LHCN-M2 (cell line): ENCODE data around the gene SLC9A3. TPM values are rescaled to one million over a fixed set of nuclear protein-coding genes. Genes with fewer than 3 reads are reported as not detected.

Experiments
- DNase-seq: peaks from one replicate; pipeline ENCODE4 v3.0.0-alpha.2; 2012; ENCODE audit warnings: low read depth
- total RNA-seq: library from RNA; depleted of rRNA; stranded (reverse); fragments of >200 nt; gene quantifications from 2 replicates; pipeline ENCODE4 v1.2.3, GENCODE V29; 2014

Gene SLC9A3
- total RNA-seq, 1 experiment from 2014 or later = 4.4 TPM

DNA sequence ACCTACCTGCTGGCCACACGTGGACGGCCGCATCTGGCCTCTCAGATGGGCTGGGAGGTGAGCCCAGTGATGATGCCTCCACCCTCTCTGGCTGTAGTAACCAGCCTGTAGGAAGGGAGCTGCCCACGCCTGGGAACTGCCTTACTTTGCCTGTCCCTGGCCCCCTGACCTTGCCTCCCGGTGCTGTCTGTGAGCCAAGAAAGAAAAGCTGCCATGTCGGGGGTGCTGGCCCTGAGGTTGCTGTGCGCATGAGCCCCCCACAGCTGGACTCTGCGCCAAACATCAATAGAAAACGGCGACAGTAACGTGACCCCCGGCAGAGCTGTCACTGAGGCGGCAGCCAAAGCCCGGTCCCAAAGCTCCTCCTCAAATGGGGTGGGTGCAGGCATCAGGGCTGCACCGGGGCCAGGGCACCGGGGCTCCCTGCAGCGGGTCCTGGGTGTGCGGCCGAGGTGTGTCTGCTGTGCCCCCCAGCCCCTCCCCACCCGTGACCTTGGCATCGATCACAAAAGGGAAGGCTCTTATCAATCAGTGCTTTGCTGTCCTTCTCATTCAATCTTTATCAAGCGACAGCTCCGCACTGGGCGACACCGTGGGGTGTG lies 15.3 kb upstream of the SLC9A3 start:
- DNase-seq = no peak

DNA sequence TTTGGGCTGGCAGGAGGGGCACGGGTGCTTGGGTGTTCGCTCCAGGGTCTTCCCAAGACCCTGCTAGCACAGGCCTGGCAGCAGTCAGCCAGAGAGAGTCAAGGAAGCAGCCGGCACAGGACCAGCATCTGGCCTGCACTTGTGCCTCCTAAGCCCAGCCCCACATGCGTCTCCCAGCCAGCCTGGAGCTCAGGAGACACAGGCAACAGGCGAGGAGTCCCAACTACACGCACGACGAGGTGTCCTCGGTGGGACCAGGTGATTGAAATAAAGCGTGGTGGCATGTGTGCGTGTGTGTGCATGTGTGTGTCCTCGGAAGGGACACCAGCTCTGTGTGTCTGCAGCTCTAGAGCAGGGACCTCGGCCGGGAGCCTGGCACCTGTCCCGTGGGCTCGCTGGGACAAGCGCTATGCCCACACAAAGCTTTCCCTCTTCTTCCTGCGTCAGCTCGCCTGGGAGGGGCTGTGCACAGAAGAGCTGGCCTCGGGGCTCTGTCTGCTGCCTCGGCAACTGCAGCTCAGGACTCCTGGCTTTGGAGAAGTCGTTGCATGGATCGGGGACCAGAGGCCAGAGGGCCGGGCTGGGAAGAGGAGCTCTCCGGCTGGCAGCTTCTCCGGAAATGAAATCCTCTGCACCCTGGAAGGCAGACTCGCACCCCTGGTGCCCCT lies 14.7 kb upstream of the SLC9A3 start:
- DNase-seq = no peak

DNA sequence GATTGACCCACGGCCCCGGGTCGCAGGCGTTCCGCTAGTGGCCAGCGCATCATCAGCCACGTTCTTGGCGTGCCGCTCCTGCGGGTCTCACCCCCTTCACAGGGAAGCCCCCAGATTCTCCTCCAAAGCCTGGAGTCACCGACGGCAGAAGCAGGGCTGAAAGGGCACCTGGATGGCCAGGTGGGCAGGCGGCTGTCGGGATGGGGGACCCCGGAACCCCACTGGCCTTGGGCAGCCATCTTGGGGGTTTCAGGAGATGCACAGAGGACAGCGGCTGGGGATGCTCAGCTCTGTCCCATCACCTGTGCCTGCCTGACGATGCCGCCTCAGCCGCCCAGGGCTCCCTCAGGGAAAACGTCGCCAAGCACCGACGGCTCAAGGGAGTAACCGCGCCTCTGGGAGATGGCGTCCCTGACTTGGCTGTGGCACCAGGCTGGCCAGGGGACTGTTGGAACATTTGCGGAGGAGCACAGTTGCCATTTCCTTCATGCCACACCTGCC lies 14.1 kb upstream of the SLC9A3 start:
- no peak for DNase-seq

DNA sequence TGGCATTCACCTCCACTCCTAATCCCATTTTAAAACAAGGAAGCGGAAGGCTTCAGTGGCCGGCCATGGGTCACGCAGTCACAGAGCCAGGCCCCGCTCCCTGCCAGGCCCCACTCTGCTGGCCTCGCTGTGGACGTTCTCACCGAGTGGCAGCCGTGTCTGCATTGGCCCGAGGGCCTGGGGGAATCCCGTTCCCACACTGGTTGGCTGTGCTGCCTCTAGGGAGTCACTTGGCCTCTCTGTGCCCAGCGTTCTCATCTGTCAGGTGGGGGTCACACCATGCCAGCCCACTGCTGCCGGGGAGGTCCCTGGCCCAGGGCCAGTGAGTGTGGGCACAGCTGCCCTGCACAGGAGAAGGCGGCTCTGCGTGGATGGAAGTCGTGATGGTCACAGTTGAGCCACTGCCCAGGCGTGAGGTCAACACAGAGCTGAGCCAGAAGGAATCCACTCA lies 13.4 kb upstream of the SLC9A3 start:
- no peak for DNase-seq

DNA sequence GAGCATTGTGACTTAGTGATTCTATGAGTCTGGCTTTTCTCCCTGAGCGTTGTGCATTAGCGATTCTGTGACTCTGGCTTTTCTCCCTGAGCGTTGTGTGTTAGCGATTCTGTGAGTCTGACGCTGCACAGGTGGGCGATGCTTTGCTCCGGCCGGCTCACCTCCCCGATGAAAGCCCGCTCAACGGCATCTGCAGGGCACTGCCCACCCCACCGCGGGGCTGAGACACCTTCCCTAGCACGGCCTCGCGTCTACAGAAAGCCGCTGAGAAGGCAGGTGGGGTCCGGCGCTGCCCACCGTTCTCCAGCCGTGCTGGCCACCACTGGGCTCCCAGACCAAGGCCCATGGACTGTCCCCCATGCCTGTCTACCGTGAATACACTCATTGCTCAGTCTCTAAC lies 12.8 kb upstream of the SLC9A3 start:
- no peak for DNase-seq

DNA sequence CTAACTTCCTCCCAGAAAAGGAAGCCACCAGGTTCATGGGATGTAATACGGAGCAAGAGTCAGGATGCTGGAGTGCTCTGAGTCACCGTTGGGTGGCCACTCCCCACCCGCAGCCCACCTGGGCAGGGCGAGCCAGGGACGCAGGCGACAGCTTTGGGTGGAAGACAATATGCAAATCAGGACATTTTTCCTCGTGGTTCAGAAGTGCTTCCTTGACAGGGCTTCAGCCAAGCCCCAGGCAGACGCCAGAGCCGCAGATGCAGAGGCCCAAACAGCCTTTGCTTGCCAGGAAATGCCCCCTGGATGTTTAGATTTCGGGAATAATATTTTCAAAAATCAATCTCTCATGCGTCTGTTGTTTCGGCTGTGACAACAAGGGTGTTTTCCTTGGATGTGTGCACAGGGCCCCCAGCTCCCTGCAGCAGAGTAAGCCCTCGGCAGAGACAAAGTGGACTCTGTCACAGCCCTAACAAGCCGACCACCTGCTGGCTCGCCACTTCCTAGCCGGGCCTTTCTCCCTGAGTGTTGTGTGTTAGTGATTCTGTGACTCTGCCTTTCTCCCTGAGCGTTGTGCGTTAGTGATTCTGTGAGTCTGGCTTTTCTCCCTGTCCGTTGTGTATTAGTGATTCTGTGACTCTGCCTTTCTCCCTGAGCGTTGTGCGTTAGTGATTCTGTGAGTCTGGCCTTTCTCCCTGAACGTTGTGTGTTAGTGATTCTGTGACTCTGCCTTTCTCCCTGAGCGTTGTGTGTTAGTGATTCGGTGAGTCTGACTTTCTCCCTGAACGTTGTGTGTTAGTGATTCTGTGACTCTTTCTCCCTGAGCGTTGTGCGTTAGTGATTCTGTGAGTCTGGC lies 11.8 kb upstream of the SLC9A3 start:
- DNase-seq = no peak

DNA sequence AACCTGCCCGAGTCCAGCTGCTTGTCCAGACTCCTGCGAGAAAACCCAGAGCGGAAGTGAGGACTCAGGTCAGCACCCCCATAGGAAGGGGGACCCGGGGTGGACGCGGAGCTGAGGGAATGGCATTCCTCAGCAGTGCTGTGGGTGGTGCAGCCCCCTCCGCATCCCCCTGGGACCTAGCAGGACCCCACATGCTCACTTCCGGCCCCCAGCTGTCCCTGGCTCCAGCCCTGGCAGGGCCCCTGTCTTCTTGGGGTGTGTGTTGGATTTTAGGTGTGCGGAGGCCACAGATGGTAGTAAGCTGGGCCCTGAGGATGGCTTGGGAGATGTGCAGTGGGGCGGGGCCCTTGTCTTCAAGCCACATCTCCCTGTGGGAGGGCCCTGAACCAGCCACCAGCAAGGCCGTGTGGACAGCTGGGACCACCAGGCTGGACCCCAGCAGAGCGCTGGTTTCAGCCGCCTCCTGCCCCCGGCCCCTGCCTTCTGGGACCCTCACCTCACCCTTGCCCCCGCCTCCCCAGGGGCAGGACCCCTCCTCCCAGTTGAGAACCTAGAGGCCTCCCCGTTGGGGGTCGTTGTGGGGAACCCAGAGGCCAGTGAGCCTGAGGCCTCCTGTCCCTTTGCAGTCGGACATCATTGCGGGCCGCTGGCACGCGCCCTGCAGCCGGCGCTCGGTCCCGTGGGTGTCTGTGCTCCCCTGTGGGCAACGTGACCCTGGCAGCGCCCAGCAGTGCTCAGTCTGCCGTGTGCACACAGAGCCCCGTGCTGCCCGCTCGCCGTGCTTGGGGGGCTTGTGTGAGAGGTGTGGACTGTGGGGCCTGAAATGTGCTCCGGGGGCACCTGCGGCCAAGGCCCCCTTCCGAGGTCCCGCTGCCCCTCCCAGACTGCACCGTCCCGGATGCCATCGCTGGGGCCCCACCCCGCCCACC lies 10.8 kb upstream of the SLC9A3 start:
- DNase-seq = no peak

DNA sequence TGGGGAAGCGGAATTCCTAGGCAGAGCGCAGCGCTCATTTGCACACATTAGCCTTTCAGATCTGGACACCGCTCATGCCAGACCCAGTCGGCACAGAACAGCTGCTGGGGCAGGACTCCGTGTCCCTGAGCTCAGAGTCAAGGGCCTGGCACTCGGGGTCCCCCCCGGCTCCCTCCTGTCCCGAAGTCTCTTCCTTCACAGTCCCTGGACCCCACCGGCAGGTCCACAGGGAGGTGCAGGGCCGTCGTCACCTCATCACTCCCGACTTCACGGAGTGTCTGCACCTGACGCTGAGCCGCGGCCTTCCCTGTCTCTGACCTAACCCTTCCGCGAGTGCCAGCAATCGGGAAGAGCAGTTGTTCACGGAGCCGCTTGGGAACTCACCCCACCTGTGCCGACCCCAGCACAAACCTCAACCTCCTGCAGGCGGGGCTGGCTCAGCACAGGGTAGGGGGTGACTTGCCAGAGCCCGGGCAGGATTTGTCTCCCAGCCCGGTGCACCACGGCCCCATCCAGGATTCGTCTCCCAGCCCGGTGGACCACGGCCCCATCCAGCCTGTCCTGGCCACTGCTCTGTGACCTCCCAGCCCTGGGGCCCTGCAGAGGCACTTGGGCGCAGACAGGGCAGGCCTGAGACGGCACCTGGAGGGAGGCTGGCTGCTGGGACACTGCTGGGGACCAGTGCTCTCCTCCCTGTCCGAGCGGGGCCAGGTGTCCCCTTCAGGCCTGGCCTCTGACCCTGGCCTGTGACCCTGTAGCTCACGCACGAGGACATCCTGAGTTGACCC lies 9.9 kb upstream of the SLC9A3 start:
- no peak for DNase-seq

DNA sequence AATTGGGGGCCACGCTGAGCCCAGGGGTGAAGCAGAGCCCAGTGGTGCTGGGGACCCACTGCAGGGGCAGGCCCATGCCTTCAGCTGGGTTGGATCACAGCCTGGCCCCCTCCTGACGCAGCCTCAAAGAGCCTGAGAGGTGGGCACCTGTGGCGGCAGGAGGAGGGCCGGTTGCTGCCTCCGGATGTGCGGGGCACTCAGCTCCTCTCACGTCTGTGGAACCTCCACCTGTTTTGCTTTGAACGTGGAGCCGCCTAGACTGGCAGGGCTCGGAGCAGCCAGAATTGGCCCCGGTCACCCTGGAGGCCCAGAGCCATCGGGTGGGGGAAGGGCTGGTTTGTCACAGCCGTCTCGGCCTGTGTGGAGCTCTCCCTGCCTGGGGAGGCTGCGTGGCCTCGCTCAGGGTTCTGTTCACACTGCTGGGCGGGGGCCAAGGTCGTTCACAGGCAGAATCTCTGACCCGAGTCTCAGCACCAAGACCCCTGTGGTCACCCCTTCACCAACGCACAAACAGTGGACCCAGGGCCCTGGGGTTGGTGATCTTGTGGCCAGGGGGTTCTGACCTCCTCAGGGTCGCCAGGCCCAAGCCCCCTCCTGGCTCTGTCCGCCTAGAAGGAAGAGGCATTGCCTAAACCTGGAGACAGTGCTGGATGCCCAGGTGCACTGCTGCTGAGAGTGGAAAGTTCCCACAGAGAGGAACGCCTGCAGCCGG lies 9.2 kb upstream of the SLC9A3 start:
- no peak for DNase-seq

DNA sequence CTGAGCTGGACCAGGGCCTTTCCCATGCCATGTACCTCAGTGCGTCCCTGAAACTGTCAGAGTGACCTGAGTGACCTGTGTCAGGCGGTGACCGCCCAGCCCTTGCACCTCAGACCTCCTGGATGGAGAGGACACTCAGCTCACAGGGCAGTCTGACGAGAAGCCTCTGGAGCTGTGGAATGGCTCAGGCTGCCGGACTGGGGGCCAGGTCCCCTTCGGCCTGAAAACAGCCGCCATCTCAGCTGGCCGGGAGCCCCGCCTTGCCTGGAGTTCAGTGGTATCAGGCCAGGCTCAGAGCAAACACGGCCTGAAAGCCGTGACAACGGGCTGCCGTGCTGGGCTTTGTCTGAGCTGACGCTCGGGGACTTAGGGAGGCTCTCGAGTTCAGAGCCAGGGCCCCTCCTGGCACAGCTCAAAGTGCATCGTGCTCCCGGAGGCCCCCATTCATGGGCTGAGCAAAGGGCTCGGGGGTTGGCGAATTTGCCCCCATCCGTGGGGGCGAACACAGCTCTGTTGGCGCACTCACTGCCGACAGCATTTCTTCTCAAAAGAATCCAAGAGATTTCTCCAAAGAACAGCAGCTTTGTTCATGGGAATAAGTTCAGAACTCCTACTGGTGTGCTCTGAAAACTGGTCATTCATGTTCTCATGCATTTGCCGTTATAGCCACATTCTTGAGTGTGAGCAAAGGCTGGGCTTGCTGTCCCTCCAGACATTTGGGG lies 8.4 kb upstream of the SLC9A3 start:
- no peak for DNase-seq

DNA sequence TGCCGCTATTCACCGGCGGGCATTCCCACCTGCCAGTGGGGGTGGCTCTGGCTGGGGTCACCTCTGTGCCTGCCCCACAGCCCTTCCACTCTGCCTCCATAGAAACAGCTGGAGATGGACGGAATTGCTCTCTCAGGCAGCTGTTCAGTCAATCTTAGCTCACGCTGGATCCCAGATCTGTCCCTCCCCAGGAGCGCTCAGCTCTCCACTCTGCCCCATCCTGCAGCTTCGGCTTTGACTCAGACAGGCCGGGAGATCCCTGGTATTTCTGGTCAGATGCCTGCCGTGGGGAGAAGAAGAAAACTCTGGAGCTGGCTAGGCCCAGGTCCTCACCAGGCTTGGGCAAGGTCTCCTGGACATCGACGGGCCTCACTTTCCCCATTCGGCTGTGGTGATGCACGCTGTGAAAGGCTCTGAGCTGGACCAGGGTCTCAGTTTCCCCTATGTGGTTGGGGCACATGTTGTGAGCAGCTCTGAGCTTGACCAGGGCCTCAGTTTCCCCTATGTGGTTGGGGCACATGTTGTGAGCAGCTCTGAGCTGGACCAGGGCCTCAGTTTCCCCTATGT lies 7.6 kb upstream of the SLC9A3 start:
- DNase-seq = peak; percentile 32

DNA sequence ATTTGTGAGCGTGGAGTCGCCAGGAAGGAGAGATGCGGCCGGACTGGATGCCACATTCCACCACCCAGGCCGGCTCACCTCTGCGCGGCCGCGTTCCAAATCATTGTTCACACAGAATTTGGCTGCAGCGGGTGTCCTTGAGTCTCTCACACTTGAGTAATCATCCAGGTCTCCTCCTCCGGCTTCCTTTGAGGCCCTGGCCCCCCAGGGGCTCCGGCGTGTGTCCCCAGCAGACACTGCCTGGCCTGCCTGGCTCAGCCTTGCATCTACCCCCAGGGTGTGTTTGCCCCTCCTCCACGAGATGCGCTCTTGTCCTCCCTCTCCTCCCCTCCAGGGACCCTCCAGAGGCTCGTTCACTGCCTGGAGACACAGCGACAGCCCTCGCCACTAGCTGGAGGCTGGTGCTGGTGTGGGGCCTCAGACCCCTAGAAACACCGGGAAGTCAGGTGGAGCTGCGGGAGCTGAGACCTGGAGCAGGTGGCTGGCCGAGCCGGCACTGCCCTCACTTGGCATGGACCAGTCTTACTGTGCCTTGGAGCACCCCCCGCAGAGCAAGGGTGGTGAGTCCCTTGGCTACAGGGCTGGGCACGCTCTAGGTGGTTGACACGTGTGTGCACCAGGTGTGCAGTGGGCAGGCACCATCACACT lies 7.0 kb upstream of the SLC9A3 start:
- no peak for DNase-seq

DNA sequence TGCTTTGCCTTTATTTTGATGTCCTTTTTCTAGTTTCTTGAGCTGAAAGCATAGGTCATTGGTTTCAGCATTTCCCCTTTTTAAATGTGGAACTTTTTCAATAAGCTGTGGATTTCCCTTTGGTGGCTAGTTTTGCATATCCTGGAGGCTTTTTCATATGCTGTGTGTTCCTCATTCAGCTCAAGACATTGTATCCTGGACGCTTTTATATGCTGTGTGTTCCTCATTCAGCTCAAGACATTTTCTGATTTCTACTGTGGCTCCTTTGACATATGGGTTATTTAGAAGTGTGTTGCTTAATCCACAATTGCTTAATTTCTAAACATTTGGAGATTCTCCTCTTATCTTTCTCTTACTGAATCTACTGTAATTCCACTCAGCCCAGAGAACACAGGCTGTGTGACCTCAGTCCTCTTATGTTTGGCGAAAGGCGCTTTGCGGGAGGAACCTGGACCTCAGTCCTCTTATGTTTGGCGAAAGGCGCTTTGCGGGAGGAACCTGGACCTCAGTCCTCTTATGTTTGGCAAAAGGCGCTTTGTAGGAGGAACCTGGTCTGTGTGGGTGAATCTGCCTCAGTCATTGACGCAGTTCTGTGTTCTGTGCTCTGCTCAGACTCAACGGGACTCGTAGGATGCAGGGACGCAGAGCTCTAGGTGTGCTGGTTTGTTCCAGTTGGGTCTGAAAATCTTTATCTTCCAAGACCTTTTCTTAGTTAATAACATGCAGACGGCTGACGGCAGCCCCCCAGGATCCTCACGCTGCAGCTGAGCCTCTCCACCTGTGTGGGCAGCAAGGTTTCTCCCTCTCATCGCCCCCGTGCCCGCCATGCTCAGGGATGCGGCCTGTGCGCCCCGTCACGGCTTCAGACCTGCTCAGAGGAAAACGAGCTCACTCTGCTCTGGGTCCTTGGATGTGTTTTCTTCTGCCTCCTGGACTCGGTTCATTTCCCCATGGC lies 6.0 kb upstream of the SLC9A3 start:
- no peak for DNase-seq

DNA sequence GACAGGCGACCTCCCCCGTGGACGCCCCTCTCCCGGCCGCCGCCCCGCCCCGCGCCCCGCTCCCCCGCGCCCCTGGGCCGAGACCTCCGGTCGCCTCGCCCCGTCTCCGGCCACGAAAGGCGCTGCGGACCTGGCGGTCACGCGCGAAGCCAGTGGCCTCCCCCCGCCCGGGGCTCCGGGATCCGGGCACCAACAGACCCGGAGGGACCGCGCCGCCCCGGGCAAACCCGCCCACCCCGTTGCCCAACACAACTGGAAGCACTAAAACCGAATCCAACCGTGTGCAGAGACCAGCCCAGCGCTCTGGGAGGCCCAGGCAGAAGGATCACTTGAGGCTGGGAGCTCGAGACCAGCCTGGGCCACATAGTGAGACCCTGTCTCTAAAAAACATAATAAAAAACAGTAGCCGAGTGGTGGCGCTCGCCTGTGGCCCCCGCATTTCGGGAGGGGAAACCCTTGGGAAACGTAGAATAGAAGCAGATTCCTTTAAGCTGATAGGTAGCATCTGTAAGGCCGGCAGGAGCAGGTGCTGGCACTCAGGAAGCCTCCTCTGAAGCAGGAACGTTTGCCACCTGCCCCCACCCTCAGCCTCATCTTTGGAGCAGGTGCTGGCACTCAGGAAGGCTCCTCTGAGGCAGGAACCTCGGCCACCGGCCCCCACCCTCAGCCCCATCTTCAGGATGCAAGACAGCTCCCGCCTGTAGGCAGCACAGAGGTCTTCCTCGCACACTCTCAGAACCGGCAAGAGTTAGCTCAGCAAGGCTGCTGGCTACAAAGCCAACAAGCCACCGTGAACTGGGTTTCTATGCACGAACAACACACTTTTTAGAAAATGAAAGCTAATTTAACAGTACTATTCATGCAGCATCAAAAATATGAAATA lies 4.6 kb upstream of the SLC9A3 start:
- no peak for DNase-seq

DNA sequence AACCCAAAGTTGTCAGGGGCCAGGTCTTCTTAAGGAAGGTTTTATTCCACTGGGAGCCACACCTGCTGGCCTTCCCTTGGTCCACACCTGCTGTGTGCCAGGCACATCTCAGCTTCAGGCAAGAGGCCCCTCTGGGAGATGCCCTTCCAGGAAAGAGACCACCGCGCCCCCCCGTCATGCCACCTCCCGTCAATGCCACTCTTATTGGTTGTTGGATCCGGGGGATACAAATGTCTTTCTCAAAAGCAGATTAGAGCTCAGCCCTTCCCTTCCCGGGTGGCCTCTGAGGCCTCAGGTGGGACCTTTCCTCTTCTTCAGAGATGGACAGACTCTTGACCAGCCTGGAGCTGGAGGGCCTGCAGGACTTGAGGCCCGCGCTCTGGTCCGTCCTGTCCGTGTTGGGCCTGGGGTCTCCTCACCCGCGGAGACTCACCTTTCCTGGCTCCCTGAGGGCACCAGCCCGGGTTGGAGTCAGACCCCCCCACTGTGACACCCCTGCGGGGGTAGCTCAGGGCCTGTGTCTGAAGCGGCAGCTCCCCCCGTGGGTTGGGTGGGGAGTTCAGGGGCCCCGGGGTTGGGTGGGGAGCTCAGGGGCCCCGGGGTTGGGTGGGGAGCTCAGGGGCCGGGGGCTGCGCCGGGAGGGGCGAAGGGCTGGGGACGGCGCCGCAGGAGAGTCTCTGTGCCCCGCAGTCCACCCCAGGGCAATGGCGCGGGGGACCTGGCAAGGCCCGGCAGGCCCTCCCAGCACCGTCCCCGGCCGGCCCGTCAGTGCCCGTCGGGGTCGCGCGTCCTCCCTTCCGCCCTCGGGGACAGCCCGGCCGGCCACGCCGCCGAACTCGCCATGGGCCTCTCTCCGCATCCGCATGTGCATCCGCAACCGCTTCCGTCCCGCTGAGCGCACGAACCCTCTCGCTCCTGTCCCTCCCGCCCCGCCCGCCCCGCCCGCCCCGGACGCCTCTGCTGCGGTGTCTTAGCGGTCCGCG lies 3.7 kb upstream of the SLC9A3 start:
- no peak for DNase-seq
